Caco-2 (cell line): ENCODE results near the gene ZSCAN20. TPM values are rescaled to one million over a fixed set of nuclear protein-coding genes. Genes with fewer than 3 reads are reported as not detected.

Source experiments
- BruUV-seq: library from RNA; stranded (reverse); fragments of 400-500 nt; replicated peaks from 2 replicates; lab custom pipeline; 2021; lab: Mats Ljungman, UMichigan
- CTCF ChIA-PET: fragments of 300-600 bp; sonication (Branson Sonifier 250); formaldehyde crosslinking; loops from one replicate; lab custom pipeline; 2022; ENCODE audit warnings: antibody characterized with exemption; lab: Charles Lee
- POLR2A ChIA-PET: fragments of 300-600 bp; sonication (Branson Sonifier 250); formaldehyde crosslinking; loops from one replicate; lab custom pipeline; 2022; ENCODE audit warnings: antibody characterized with exemption; lab: Charles Lee
- DNase-seq, 2 experiments: peaks; one replicate each; pipeline versions ENCODE4 v3.0.0 to v3.0.0-alpha.2; 2020 to 2022
- H3K27me3 ChIP-seq: replicated peaks from 2 replicates; pipeline ENCODE4 v1.6.0; 2011; ENCODE audit warnings: low read length; ENCODE audit not compliant: control insufficient read depth, insufficient read depth
- H3K36me3 ChIP-seq: 2 replicates; pipeline ENCODE4 v1.5.1; 2011; ENCODE audit warnings: low read length; ENCODE audit not compliant: control insufficient read depth, insufficient read depth
- H3K4me1 ChIP-seq: fragments of 250-450 bp; sonication (Bioruptor Pico); 2 replicates; pipeline ENCODE4 v1.5.1; 2020; ENCODE audit warnings: mild to moderate bottlenecking
- H3K4me3 ChIP-seq: 2 replicates; pipeline ENCODE4 v1.5.1; 2011; ENCODE audit warnings: low read depth, mild to moderate bottlenecking, control low read depth, low read length
- H3K9me3 ChIP-seq: fragments of 250-450 bp; sonication (Bioruptor Pico); 2 replicates; pipeline ENCODE4 v1.5.1; 2020; ENCODE audit warnings: mild to moderate bottlenecking, moderate library complexity
- H3K27ac Mint-ChIP-seq: one replicate; pipeline ENCODE4 v1.8.0; 2022; ENCODE audit warnings: mixed read lengths; ENCODE audit not compliant: unreplicated experiment
- H3K27me3 Mint-ChIP-seq: one replicate; pipeline ENCODE4 v1.8.0; 2022; ENCODE audit warnings: mixed read lengths; ENCODE audit not compliant: insufficient read depth, unreplicated experiment
- H3K36me3 Mint-ChIP-seq: one replicate; pipeline ENCODE4 v1.8.0; 2022; ENCODE audit warnings: mild to moderate bottlenecking, mixed read lengths; ENCODE audit not compliant: insufficient read depth, unreplicated experiment
- H3K4me1 Mint-ChIP-seq: one replicate; pipeline ENCODE4 v1.8.0; 2022; ENCODE audit warnings: low read depth, mixed read lengths; ENCODE audit not compliant: unreplicated experiment
- H3K4me3 Mint-ChIP-seq: one replicate; pipeline ENCODE4 v1.8.0; 2022; ENCODE audit warnings: mild to moderate bottlenecking, moderate library complexity, mixed read lengths; ENCODE audit not compliant: unreplicated experiment
- H3K9me3 Mint-ChIP-seq: one replicate; pipeline ENCODE4 v1.8.0; 2022; ENCODE audit warnings: mixed read lengths; ENCODE audit not compliant: unreplicated experiment
- intact Hi-C: fragments of 100-400 bp; cut with micrococcal nuclease; formaldehyde crosslinking; loops from one replicate; pipeline ENCODE4 v1.10.0; 2022; ENCODE audit not compliant: unreplicated experiment
- total RNA-seq: library from RNA; stranded (reverse); gene quantifications from 2 replicates; pipeline ENCODE4 v1.2.3, GENCODE V29; 2022
- TF ChIP-seq, protein P1 (sequence below), 2 experiments: fragments of 200-600 bp in 1 of 2; IDR thresholded peaks; 1 replicate in 1 of 2; 2 replicates in 1 of 2; pipeline versions ENCODE4 v1.5.1 to v1.8.0; 2011 to 2022; ENCODE audit warnings: antibody characterized with exemption in 1 of 2, control low read depth in 1 of 2, inconsistent platforms in 1 of 2, low read depth in 1 of 2, low read length in 1 of 2, mild to moderate bottlenecking in 1 of 2, moderate library complexity in 1 of 2; ENCODE audit not compliant: insufficient read depth in 1 of 2, severe bottlenecking in 1 of 2, unreplicated experiment in 1 of 2

Gene ZSCAN20
- total RNA-seq, 1 experiment from 2014 or later, result 3.0 TPM

DNA sequence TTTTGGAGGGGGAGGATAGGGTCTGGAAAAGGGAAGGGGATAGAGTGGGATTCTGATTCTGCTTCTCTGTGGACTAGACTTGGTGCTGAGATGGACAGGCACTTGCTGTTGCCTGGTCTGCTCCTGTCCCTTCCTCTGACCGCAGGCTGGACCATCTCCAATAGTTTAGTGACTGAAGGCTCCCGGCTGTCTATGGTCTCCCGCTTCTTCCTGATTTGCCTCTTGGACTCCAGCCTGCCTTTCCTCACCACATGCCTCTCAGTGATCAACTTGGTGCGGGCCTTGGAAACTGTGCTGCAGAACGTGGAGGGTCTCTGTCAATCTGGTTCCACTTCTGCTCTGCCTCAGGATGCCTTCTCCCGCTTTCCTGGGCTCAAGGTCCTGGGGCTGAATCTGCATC, 6.3 kb upstream of the ZSCAN20 start:
- CTCF ChIA-PET, result no interaction called here
- no TSS peak for BruUV-seq
- H3K36me3 ChIP-seq, result no peaks in the 10 kb centered on the region
- 0 out of 2 replicates have a peak, but pooled peaks cover 4% of the 10 kb centered on the region for H3K4me1 ChIP-seq
- POLR2A ChIA-PET, result no interaction called here
- intact Hi-C loops, result no loop called here
- no peaks in the 10 kb centered on the region for H3K4me1 Mint-ChIP-seq
- no peaks in the 10 kb centered on the region for H3K36me3 Mint-ChIP-seq
- no peaks in the 10 kb centered on the region for H3K9me3 Mint-ChIP-seq
- H3K27me3 Mint-ChIP-seq, result peaks cover 6% of the 10 kb centered on the region
- no peaks in the 10 kb centered on the region for H3K9me3 ChIP-seq
- TF ChIP-seq, protein P1, sequence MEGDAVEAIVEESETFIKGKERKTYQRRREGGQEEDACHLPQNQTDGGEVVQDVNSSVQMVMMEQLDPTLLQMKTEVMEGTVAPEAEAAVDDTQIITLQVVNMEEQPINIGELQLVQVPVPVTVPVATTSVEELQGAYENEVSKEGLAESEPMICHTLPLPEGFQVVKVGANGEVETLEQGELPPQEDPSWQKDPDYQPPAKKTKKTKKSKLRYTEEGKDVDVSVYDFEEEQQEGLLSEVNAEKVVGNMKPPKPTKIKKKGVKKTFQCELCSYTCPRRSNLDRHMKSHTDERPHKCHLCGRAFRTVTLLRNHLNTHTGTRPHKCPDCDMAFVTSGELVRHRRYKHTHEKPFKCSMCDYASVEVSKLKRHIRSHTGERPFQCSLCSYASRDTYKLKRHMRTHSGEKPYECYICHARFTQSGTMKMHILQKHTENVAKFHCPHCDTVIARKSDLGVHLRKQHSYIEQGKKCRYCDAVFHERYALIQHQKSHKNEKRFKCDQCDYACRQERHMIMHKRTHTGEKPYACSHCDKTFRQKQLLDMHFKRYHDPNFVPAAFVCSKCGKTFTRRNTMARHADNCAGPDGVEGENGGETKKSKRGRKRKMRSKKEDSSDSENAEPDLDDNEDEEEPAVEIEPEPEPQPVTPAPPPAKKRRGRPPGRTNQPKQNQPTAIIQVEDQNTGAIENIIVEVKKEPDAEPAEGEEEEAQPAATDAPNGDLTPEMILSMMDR (IDR thresholded peaks at IDR 0.05; ENCODE audit: insufficient read depth in 1 of 2, low read depth in 1 of 2, low read length in 1 of 2, severe bottlenecking in 1 of 2, unreplicated experiment in 1 of 2), result no peak
- no peaks in the 10 kb centered on the region for H3K27me3 ChIP-seq
- H3K4me3 Mint-ChIP-seq, result no peak overlapping the region
- no peak overlapping the region for H3K4me3 ChIP-seq
- DNase-seq, result no peak
- H3K27ac Mint-ChIP-seq, result no peak overlapping the region

DNA sequence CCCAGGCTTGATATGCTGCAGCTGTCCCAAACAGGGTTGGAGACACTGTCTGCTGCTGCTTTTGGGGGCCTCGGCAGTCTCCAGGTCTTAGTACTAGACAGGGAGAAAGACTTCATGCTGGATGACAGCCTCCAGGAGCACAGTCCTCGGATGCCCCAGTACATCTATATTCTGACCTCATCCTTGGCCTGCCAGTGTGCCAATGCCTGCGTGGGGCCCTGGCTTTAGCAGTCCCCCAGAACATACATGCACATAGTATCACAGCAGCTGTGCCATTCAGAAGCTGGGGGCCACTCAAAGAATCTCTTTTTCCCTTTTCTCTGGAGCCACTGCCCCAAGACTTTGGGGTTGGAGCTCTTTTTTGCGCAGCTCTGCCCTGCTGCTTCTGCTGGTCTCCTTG, 4.4 kb upstream of the ZSCAN20 start:
- H3K9me3 ChIP-seq, result no peaks in the 10 kb centered on the region
- POLR2A ChIA-PET, result no interaction called here
- no peak overlapping the region for H3K27ac Mint-ChIP-seq
- peaks cover 4% of the 10 kb centered on the region for H3K27me3 Mint-ChIP-seq
- TF ChIP-seq, protein P1 (IDR thresholded peaks at IDR 0.05; ENCODE audit: insufficient read depth in 1 of 2, low read depth in 1 of 2, low read length in 1 of 2, severe bottlenecking in 1 of 2, unreplicated experiment in 1 of 2), result no peak
- H3K4me3 Mint-ChIP-seq, result no peak overlapping the region
- no TSS peak for BruUV-seq
- H3K4me1 Mint-ChIP-seq, result peaks cover 9% of the 10 kb centered on the region
- intact Hi-C loops, result no loop called here
- H3K27me3 ChIP-seq, result no peaks in the 10 kb centered on the region
- no peak overlapping the region for H3K4me3 ChIP-seq
- peaks cover 6% of the 10 kb centered on the region for H3K36me3 Mint-ChIP-seq
- H3K36me3 ChIP-seq, result no peaks in the 10 kb centered on the region
- no peaks in the 10 kb centered on the region for H3K9me3 Mint-ChIP-seq
- 0 out of 2 replicates have a peak, but pooled peaks cover 4% of the 10 kb centered on the region for H3K4me1 ChIP-seq
- CTCF ChIA-PET, result interaction anchor here (0.7 kb wide), 1 partner anchor 104 kb away, joined by 4 read pairs; no protein-coding TSS in a partner anchor
- no peak for DNase-seq

GRCh38 chr1:33468531-33468930, 3.9 kb upstream of the ZSCAN20 start:
- ChIA-PET POLR2A (no interaction called here), CTCF (no interaction called here)
- intact Hi-C loops, result no loop called here
- peaks cover 13% of the 10 kb centered on the region for H3K4me1 Mint-ChIP-seq
- TF ChIP-seq, protein P1 (IDR thresholded peaks at IDR 0.05; ENCODE audit: insufficient read depth in 1 of 2, low read depth in 1 of 2, low read length in 1 of 2, severe bottlenecking in 1 of 2, unreplicated experiment in 1 of 2), result no peak
- H3K27me3 ChIP-seq, result no peaks in the 10 kb centered on the region
- no peak overlapping the region for H3K27ac Mint-ChIP-seq
- no TSS peak for BruUV-seq
- no peak overlapping the region for H3K4me3 Mint-ChIP-seq
- peaks cover 6% of the 10 kb centered on the region for H3K36me3 Mint-ChIP-seq
- no peak for DNase-seq
- no peaks in the 10 kb centered on the region for H3K9me3 Mint-ChIP-seq
- no peaks in the 10 kb centered on the region for H3K9me3 ChIP-seq
- no peaks in the 10 kb centered on the region for H3K36me3 ChIP-seq
- H3K4me1 ChIP-seq, result 0 out of 2 replicates have a peak, but pooled peaks cover 4% of the 10 kb centered on the region
- H3K4me3 ChIP-seq, result no peak overlapping the region
- H3K27me3 Mint-ChIP-seq, result peaks cover 4% of the 10 kb centered on the region
